K562 (cell line): ENCODE results near the gene EHD2. TPM values are rescaled to one million over a fixed set of nuclear protein-coding genes. Genes with fewer than 3 reads are reported as not detected.

ENCODE experiments used
- ATAC-seq: fragments of 200-7000 bp; cut with Tn5 transposase; 3 replicates; pipeline ENCODE4 v1.9.1; 2020; ENCODE audit warnings: moderate library complexity
- BruUV-seq: library from RNA; stranded (reverse); fragments of 400-500 nt; replicated peaks from 2 replicates; lab custom pipeline; 2021; lab: Mats Ljungman, UMichigan
- CTCF ChIA-PET: fragments of 300-600 bp; formaldehyde crosslinking; extraction: SDS; loops from one replicate; lab custom pipeline; 2021; ENCODE audit warnings: low intra/inter-chr PET ratio; lab: Yijun Ruan, JAX
- POLR2A ChIA-PET: fragments of 300-600, 350-650 bp; sonication (Branson Sonifier 250); formaldehyde crosslinking; extraction: SDS; loops from one replicate; lab custom pipeline; 2021; ENCODE audit warnings: antibody characterized with exemption, inconsistent platforms; lab: Yijun Ruan, JAX
- DNase-seq, 4 experiments: peaks; one replicate each; pipeline versions ENCODE4 v3.0.0 to v3.0.0-alpha.2; 2011 to 2018; ENCODE audit warnings: low spot score in 3 of 4, mixed read lengths in 3 of 4; ENCODE audit errors: extremely low read depth in 1 of 4
- FAIRE-seq: peaks from 2 replicates; lab custom pipeline; 2011; peaks lifted over from hg19 to GRCh38; lab: Jason Lieb, UNC
- H2AFZ ChIP-seq: 2 replicates; pipeline ENCODE4 v1.6.0; 2011; ENCODE audit warnings: low read depth, low read length, control low read depth, inconsistent platforms
- H3K27ac ChIP-seq: fragments of 200-600 bp; 3 replicates; pipeline ENCODE4 v1.8.0; 2011; ENCODE audit warnings: low read depth, mild to moderate bottlenecking, control low read depth, inconsistent platforms, low read length, moderate library complexity, mixed read lengths; ENCODE audit errors: extremely low read depth
- H3K27me3 ChIP-seq, 2 experiments: fragments of 300-600 bp in 1 of 2; 2 replicates in 1 of 2; 3 replicates in 1 of 2; pipeline versions ENCODE4 v1.6.0 to v1.8.0; 2011; ENCODE audit warnings: inconsistent platforms in 2 of 2, low read length in 2 of 2, mild to moderate bottlenecking in 1 of 2, mixed read lengths in 1 of 2, moderate library complexity in 1 of 2; ENCODE audit not compliant: control insufficient read depth in 2 of 2, insufficient read depth in 2 of 2
- H3K36me3 ChIP-seq: fragments of 300-600 bp; 3 replicates; pipeline ENCODE4 v1.8.0; 2011; ENCODE audit warnings: mild to moderate bottlenecking, low read length, inconsistent platforms; ENCODE audit not compliant: control insufficient read depth, insufficient read depth
- H3K4me1 ChIP-seq, 2 experiments: fragments of 200-600 bp in 1 of 2; replicated peaks in 1 of 2; 2 replicates in 1 of 2; 3 replicates in 1 of 2; pipeline versions ENCODE4 v1.5.1 to v1.8.0; 2011; ENCODE audit warnings: inconsistent platforms in 2 of 2, low read length in 2 of 2, mild to moderate bottlenecking in 1 of 2, mixed read lengths in 1 of 2, moderate library complexity in 1 of 2; ENCODE audit not compliant: control insufficient read depth in 2 of 2, insufficient read depth in 2 of 2
- H3K4me2 ChIP-seq: 2 replicates; pipeline ENCODE4 v1.6.1; 2011; ENCODE audit warnings: low read length, control low read depth, inconsistent platforms, mixed read lengths; ENCODE audit not compliant: insufficient read depth
- H3K4me3 ChIP-seq: fragments of 200-600 bp; sonication (generic), shearing (Covaris generic); 2 replicates; pipeline ENCODE4 v1.5.1; 2016; ENCODE audit warnings: control low read depth, inconsistent platforms
- H3K79me2 ChIP-seq: fragments of 200-600 bp; 3 replicates; pipeline ENCODE4 v1.8.0; 2011; ENCODE audit warnings: low read length, inconsistent platforms; ENCODE audit not compliant: control insufficient read depth, insufficient read depth
- H3K9ac ChIP-seq, 2 experiments: 2 replicates each; pipeline versions ENCODE4 v1.6.0 to v1.6.1; 2011; ENCODE audit warnings: low read depth in 2 of 2, low read length in 2 of 2, control low read depth in 1 of 2, inconsistent platforms in 1 of 2, mild to moderate bottlenecking in 1 of 2, mixed read lengths in 1 of 2; ENCODE audit not compliant: insufficient read depth in 1 of 2
- H3K9me1 ChIP-seq: one replicate; pipeline ENCODE4 v1.6.0; 2011; ENCODE audit warnings: inconsistent platforms, mild to moderate bottlenecking, low read length, moderate library complexity; ENCODE audit not compliant: control insufficient read depth, insufficient read depth
- H3K9me3 ChIP-seq: replicated peaks from 2 replicates; pipeline ENCODE4 v1.5.1; 2011; ENCODE audit warnings: low read depth, low read length, inconsistent platforms; ENCODE audit not compliant: control insufficient read depth, insufficient read depth
- H4K20me1 ChIP-seq: replicated peaks from 2 replicates; pipeline ENCODE4 v1.6.1; 2011; ENCODE audit warnings: low read length, inconsistent platforms, mixed read lengths; ENCODE audit not compliant: control insufficient read depth, insufficient read depth
- POLR2G ChIP-seq: fragments of 200-400 bp; formaldehyde crosslinking; IDR thresholded peaks from 2 replicates; pipeline ENCODE4 v1.6.1; 2017; ENCODE audit warnings: low read depth, mild to moderate bottlenecking, antibody characterized with exemption, low read length, moderate library complexity
- RBFOX2 ChIP-seq: fragments of 200-400 bp; formaldehyde crosslinking; IDR thresholded peaks from 2 replicates; pipeline ENCODE4 v1.6.1; 2017; ENCODE audit warnings: low read depth, mild to moderate bottlenecking, low read length, moderate library complexity
- SRSF1 ChIP-seq: fragments of 200-400 bp; formaldehyde crosslinking; IDR thresholded peaks from 2 replicates; pipeline ENCODE4 v1.6.1; 2017; ENCODE audit warnings: mild to moderate bottlenecking, low read depth, low read length, moderate library complexity
- ZNF23 ChIP-seq: fragments of 250-450 bp; sonication (Bioruptor Pico); IDR thresholded peaks from 2 replicates; pipeline ENCODE4 v1.4.0; 2020; ENCODE audit warnings: mild to moderate bottlenecking
- WGBS: fragments of 100-300 bp; shearing (Covaris generic); methylation state at CpG from one replicate; pipeline ENCODE4 v1.1.6; 2016; ENCODE audit warnings: low coverage, mixed read lengths; ENCODE audit not compliant: insufficient coverage; ENCODE audit errors: missing lambda C conversion rate; 5-methylcytosine and 5-hydroxymethylcytosine counted together
- in situ Hi-C: fragments of 300-500 bp; cut with MboI; formaldehyde crosslinking; loops from 4 replicates; pipeline ENCODE4 v1.15.0; 2018; ENCODE audit warnings: inconsistent platforms, mixed read lengths
- intact Hi-C: fragments of 100-400 bp; cut with micrococcal nuclease; formaldehyde crosslinking; loops from 2 replicates; pipeline ENCODE4 v1.14.2; 2022
- polyA plus RNA-seq, 8 experiments: library from polyadenylated mRNA; depleted of rRNA in 4 of 8; stranded (reverse) in 5 of 8; unstranded in 3 of 8; fragments of >200 nt; fragmentation: Nextera tagmentation in 2 of 8; fragmentation: Illumina TruSeq in 1 of 8; extraction: Ambion mirVana in 2 of 8; extraction: Trizol in 1 of 8; gene quantifications; 2 replicates each; pipeline versions ENCODE4 v1.2.1 to v1.2.3, GENCODE V29; 2011 to 2014; ENCODE audit warnings: inconsistent platforms in 1 of 8, missing spikeins in 1 of 8
- total RNA-seq, 7 experiments: library from RNA; depleted of rRNA in 6 of 7; stranded (reverse); fragments of >200 nt in 6 of 7; fragmentation: Illumina TruSeq in 2 of 7; extraction: Trizol in 2 of 7; gene quantifications; 2 replicates each; pipeline versions ENCODE4 v1.2.1 to v1.2.3, GENCODE V29; 2011 to 2021; ENCODE audit warnings: low replicate concordance in 1 of 7
- TF ChIP-seq, protein P1 (sequence below), 2 experiments: fragments of 450-650 bp; conservative IDR thresholded peaks; 2 replicates each; pipeline ENCODE4 v1.6.1; 2017; ENCODE audit warnings: mild to moderate bottlenecking in 2 of 2, moderate library complexity in 2 of 2
- TF ChIP-seq, protein P2 (sequence below): sonication (generic); formaldehyde crosslinking; IDR thresholded peaks from 2 replicates; pipeline ENCODE4 v1.8.1; 2023; ENCODE audit warnings: mild to moderate bottlenecking, missing genetic modification reagents
- TF ChIP-seq, protein P3 (sequence below), 2 experiments: fragments of 450-650 bp; IDR thresholded peaks; 2 replicates each; pipeline ENCODE4 v1.6.1; 2016; ENCODE audit warnings: mild to moderate bottlenecking in 2 of 2, borderline replicate concordance in 1 of 2, low read depth in 1 of 2, moderate library complexity in 1 of 2

EHD2 gene
- total and polyA plus RNA-seq, 9 of the 15 experiments (the other 6 are each of a cell fraction or from before 2014, with no cell fraction given), result 1.7 to 32.2 (median 3.0) TPM

DNA sequence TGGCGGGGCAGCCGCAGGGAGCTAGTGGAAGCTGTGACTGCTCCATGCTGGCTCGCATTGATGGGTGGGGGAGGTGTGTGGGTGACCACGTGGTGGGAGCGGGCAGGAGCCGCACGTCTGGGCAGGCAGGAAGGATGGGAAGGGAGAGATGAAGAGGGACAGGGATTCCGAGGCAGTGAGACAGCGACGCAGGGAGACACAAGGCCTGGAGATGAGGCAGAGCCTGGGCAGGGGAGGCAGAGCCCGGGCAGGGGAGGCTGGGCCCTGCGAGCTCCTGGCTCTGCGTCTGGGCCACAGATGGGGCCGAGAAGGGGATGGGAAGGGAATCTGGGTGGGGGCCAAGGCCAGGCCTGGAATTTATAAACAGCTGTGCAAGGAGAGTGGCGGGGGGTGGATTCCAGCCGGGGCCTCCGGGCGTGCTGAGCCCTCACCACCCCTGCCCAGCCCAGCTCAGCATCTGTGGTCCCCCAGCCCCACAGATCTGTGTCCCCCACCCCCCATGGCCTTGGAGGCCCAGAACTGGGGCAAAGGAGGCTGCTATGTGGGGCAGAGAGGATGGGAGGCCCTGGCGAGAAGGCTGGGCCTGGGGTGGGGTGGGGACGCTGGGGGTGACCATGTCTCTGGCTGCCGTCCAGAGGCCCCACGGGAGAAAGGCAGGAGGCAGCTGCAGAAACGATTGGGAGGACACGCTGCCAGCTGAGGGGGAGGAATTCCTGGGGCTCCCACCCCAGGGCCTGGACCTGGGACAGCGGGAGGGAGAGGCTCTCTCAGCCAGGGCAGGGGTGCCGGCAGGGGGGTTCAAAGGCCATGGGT, 6.0 kb downstream of the EHD2 start:
- Histone ChIP-seq H3K9ac (peak overlapping the region in 1 of 2 experiments; percentile 80; a peak in 2 of 4 replicates), H3K27me3 (no peaks in the 10 kb centered on the region), H3K9me1 (peaks cover 2% of the 10 kb centered on the region), H3K4me2 (no peak overlapping the region), H3K4me1 (peaks cover 14 to 37% of the 10 kb centered on the region in 2 experiments), H4K20me1 (no peaks in the 10 kb centered on the region), H3K9me3 (no peaks in the 10 kb centered on the region), H3K79me2 (peaks cover 13% of the 10 kb centered on the region), H2AFZ (no peak overlapping the region), H3K4me3 (no peak overlapping the region), H3K27ac (no peak overlapping the region), H3K36me3 (peaks cover 21% of the 10 kb centered on the region; the same call in 2 of the 3 replicates)
- CTCF ChIA-PET, result no interaction called here
- intact Hi-C loops (no loop called here), in situ Hi-C loops (no loop called here)
- DNase-seq (no peak), ATAC-seq (no peak), FAIRE-seq (no peak)
- BruUV-seq, result no TSS peak
- POLR2A ChIA-PET, result interaction anchor here (0.6 kb wide), 1 partner anchor 59 kb away, joined by 3 read pairs; the partner anchor contains the start of gene SELENOW
- no peak for TF ChIP-seq ZNF23 (CRISPR knock-in tag)
- TF ChIP-seq, protein P1, sequence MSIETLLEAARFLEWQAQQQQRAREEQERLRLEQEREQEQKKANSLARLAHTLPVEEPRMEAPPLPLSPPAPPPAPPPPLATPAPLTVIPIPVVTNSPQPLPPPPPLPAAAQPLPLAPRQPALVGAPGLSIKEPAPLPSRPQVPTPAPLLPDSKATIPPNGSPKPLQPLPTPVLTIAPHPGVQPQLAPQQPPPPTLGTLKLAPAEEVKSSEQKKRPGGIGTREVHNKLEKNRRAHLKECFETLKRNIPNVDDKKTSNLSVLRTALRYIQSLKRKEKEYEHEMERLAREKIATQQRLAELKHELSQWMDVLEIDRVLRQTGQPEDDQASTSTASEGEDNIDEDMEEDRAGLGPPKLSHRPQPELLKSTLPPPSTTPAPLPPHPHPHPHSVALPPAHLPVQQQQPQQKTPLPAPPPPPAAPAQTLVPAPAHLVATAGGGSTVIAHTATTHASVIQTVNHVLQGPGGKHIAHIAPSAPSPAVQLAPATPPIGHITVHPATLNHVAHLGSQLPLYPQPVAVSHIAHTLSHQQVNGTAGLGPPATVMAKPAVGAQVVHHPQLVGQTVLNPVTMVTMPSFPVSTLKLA (conservative IDR thresholded peaks at IDR 0.05), result peak in 1 of 2 experiments; percentile 41; a peak in 1 of 4 replicates
- peak; percentile 38; the same call in 1 of the 2 replicates for TF ChIP-seq POLR2G
- TF ChIP-seq, protein P2, sequence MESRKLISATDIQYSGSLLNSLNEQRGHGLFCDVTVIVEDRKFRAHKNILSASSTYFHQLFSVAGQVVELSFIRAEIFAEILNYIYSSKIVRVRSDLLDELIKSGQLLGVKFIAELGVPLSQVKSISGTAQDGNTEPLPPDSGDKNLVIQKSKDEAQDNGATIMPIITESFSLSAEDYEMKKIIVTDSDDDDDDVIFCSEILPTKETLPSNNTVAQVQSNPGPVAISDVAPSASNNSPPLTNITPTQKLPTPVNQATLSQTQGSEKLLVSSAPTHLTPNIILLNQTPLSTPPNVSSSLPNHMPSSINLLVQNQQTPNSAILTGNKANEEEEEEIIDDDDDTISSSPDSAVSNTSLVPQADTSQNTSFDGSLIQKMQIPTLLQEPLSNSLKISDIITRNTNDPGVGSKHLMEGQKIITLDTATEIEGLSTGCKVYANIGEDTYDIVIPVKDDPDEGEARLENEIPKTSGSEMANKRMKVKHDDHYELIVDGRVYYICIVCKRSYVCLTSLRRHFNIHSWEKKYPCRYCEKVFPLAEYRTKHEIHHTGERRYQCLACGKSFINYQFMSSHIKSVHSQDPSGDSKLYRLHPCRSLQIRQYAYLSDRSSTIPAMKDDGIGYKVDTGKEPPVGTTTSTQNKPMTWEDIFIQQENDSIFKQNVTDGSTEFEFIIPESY (CRISPR knock-in tag), result 0 out of 2 replicates have a peak, but pooled peaks have one; percentile 11
- no peak for TF ChIP-seq SRSF1
- TF ChIP-seq RBFOX2, result peak; percentile 66
- TF ChIP-seq, protein P3, sequence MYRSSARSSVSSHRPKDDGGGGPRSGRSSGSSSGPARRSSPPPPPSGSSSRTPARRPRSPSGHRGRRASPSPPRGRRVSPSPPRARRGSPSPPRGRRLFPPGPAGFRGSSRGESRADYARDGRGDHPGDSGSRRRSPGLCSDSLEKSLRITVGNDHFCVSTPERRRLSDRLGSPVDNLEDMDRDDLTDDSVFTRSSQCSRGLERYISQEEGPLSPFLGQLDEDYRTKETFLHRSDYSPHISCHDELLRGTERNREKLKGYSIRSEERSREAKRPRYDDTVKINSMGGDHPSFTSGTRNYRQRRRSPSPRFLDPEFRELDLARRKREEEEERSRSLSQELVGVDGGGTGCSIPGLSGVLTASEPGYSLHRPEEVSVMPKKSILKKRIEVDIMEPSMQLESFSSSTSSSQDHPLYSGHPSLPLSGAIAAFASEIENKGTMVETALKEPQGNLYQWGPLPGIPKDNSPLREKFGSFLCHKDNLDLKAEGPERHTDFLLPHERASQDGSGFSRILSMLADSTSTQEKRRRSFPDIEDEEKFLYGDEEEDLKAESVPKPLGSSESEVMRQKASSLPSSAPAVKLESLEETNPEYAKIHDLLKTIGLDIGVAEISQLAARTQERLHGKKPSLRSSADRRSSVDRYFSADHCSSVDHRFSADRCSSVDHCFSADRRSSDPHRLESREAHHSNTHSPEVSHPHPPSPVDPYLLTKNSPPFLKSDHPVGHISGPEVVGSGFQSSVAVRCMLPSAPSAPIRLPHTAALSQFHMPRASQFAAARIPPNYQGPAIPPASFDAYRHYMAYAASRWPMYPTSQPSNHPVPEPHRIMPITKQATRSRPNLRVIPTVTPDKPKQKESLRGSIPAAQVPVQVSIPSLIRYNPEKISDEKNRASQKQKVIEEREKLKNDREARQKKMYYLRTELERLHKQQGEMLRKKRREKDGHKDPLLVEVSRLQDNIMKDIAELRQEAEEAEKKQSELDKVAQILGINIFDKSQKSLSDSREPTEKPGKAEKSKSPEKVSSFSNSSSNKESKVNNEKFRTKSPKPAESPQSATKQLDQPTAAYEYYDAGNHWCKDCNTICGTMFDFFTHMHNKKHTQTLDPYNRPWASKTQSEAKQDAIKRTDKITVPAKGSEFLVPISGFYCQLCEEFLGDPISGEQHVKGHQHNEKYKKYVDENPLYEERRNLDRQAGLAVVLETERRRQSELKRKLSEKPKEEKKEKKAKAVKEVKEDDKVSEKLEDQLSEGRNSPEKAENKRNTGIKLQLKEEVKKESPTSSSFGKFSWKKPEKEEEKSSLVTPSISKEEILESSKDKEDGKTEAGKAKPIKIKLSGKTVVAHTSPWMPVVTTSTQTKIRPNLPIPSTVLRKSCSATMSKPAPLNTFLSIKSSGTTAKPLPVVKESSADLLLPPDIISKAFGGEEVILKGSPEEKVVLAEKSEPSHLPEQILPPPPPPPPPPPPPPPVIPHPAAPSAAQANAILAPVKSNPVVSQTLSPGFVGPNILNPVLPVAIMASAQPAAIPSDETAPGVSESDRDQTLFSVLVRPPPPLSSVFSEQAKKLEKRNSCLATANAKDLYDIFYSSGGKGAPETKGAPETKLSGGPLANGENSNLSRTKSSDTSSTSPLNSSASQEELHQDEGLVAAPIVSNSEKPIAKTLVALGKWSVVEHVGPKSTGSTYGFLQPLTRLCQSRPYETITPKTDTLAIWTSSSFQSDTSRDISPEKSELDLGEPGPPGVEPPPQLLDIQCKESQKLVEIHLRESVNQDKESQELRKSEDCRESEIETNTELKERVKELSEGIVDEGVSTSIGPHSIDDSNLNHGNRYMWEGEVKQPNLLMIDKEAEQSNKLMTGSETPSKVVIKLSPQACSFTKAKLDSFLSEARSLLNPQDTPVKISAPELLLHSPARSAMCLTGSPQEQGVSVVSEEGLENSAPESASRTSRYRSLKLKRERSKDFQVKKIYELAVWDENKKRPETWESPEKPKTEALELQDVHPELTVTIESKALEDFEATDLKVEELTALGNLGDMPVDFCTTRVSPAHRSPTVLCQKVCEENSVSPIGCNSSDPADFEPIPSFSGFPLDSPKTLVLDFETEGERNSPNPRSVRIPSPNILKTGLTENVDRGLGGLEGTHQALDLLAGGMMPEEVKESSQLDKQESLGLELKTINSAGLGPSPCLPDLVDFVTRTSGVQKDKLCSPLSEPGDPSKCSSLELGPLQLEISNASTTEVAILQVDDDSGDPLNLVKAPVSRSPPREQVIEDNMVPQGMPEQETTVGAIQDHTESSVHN (IDR thresholded peaks at IDR 0.05; ENCODE audit: borderline replicate concordance in 1 of 2, low read depth in 1 of 2), result no peak
- WGBS, result 62% methylated on average over 15 of the region's 26 CpGs
